B cell (primary cell): ENCODE measurements around the gene ECI1. TPM values are rescaled to one million over a fixed set of nuclear protein-coding genes. Genes with fewer than 3 reads are reported as not detected.
A peak's percentile ranks its signal among the peaks of the same experiment; 100 is the strongest.

ENCODE experiments used
- ATAC-seq: fragments of 200-7000 bp; cut with Tn5 transposase; one replicate; pipeline ENCODE4 v1.10.0; 2021; ENCODE audit warnings: low read depth, mild to moderate bottlenecking, moderate number of reproducible peaks, moderate library complexity
- CTCF ChIA-PET: fragments of 350-600 bp; sonication (Branson Sonifier 250); formaldehyde crosslinking; loops from one replicate; lab custom pipeline; 2021; ENCODE audit warnings: antibody characterized with exemption, inconsistent platforms; lab: Charles Lee
- POLR2A ChIA-PET: fragments of 350-600 bp; sonication (Branson Sonifier 250); formaldehyde crosslinking; loops from one replicate; lab custom pipeline; 2021; ENCODE audit warnings: antibody characterized with exemption; lab: Charles Lee
- DNase-seq: peaks from one replicate; pipeline ENCODE4 v3.0.0; 2013
- H2AFZ ChIP-seq: 2 replicates; pipeline ENCODE4 v1.6.1; 2012; ENCODE audit warnings: mild to moderate bottlenecking, low read depth, low read length; ENCODE audit not compliant: insufficient read depth, poor library complexity, severe bottlenecking
- H3K27ac ChIP-seq, 2 donors: 1 replicate in 1 of 2; 2 replicates in 1 of 2; pipeline ENCODE4 v1.5.1; 2012 to 2013; ENCODE audit warnings: low read length in 2 of 2, mild to moderate bottlenecking in 2 of 2, moderate library complexity in 1 of 2
- H3K27me3 ChIP-seq, 4 experiments: fragments of 200-600 bp in 1 of 4; sonication (generic) in 1 of 4; replicated peaks in 1 of 4; 1 replicate in 2 of 4; 2 replicates in 2 of 4; pipeline versions ENCODE4 v1.6.1 to v1.7.0; 2013 to 2016; ENCODE audit warnings: low read length in 3 of 4, mild to moderate bottlenecking in 2 of 4, mixed read lengths in 1 of 4, moderate library complexity in 1 of 4; ENCODE audit not compliant: insufficient read depth in 4 of 4, control insufficient read depth in 3 of 4; ENCODE audit errors: control extremely low read depth in 1 of 4
- H3K36me3 ChIP-seq, 2 experiments: replicated peaks in 1 of 2; 1 replicate in 1 of 2; 2 replicates in 1 of 2; pipeline versions ENCODE4 v1.6.1 to v1.7.1; 2013; ENCODE audit warnings: low read length in 1 of 2; ENCODE audit not compliant: insufficient read depth in 2 of 2, control insufficient read depth in 1 of 2; ENCODE audit errors: control extremely low read depth in 1 of 2, extremely low read depth in 1 of 2
- H3K4me1 ChIP-seq, 2 donors: fragments of 200-600 bp in 1 of 2; sonication (generic) in 1 of 2; 1 replicate in 1 of 2; 2 replicates in 1 of 2; pipeline versions ENCODE4 v1.5.1 to v1.6.1; 2013 to 2017; ENCODE audit warnings: low read length in 2 of 2; ENCODE audit not compliant: control insufficient read depth in 2 of 2, insufficient read depth in 2 of 2
- H3K4me2 ChIP-seq: replicated peaks from 2 replicates; pipeline ENCODE3; 2012; ENCODE audit warnings: mild to moderate bottlenecking, low read depth, low read length; ENCODE audit not compliant: poor library complexity, severe bottlenecking
- H3K4me3 ChIP-seq, 5 experiments: fragments of 200-600 bp in 1 of 5; sonication (generic) in 1 of 5; 1 replicate in 3 of 5; 2 replicates in 2 of 5; pipeline versions ENCODE4 v1.5.1 to v1.7.0; 2011 to 2016; ENCODE audit warnings: low read length in 4 of 5, mild to moderate bottlenecking in 4 of 5, low read depth in 2 of 5, control low read depth in 1 of 5, moderate library complexity in 1 of 5; ENCODE audit not compliant: insufficient read depth in 1 of 5; ENCODE audit errors: control extremely low read depth in 1 of 5, extremely low read depth in 1 of 5
- H3K79me2 ChIP-seq: fragments of 200-600 bp; sonication (generic); one replicate; pipeline ENCODE4 v1.6.0; 2016; ENCODE audit warnings: low read length; ENCODE audit not compliant: control insufficient read depth, insufficient read depth
- H3K9ac ChIP-seq: fragments of 200-600 bp; sonication (generic); 2 replicates; pipeline ENCODE4 v1.6.1; 2017; ENCODE audit warnings: mild to moderate bottlenecking, low read length, moderate library complexity
- H3K9me3 ChIP-seq, 3 donors: one replicate each; pipeline versions ENCODE4 v1.6.1 to v1.7.1; 2013; ENCODE audit warnings: low read length in 2 of 3; ENCODE audit not compliant: control insufficient read depth in 2 of 3, insufficient read depth in 1 of 3; ENCODE audit errors: control extremely low read depth in 1 of 3
- H4K20me1 ChIP-seq: 2 replicates; pipeline ENCODE4 v1.6.0; 2012; ENCODE audit warnings: mild to moderate bottlenecking, low read length; ENCODE audit not compliant: insufficient read depth, control insufficient read depth, poor library complexity, severe bottlenecking
- H3K27ac Mint-ChIP-seq: one replicate; pipeline ENCODE4 v1.8.0; 2021; ENCODE audit warnings: mixed read lengths
- H3K27me3 Mint-ChIP-seq: one replicate; pipeline ENCODE4 v1.8.0; 2021; ENCODE audit warnings: mixed read lengths
- H3K4me1 Mint-ChIP-seq: one replicate; pipeline ENCODE4 v1.8.0; 2021; ENCODE audit warnings: mixed read lengths
- H3K4me3 Mint-ChIP-seq: one replicate; pipeline ENCODE4 v1.8.0; 2021; ENCODE audit warnings: mixed read lengths
- H3K9me3 Mint-ChIP-seq: one replicate; pipeline ENCODE4 v1.8.0; 2022; ENCODE audit warnings: mixed read lengths; ENCODE audit not compliant: insufficient read depth
- EZH2 ChIP-seq: IDR thresholded peaks from 2 replicates; pipeline ENCODE4 v1.6.1; 2012; ENCODE audit warnings: borderline replicate concordance, low read depth, mild to moderate bottlenecking, moderate library complexity, low read length; ENCODE audit not compliant: insufficient read depth, poor library complexity, severe bottlenecking
- WGBS: methylation state at CpG from one replicate; pipeline ENCODE4 v1.1.5; 2013; ENCODE audit warnings: missing lambda C conversion rate; ENCODE audit not compliant: insufficient coverage; 5-methylcytosine and 5-hydroxymethylcytosine counted together
- intact Hi-C: fragments of 100-400 bp; cut with micrococcal nuclease; formaldehyde crosslinking; loops from one replicate; pipeline ENCODE4 v1.10.0; 2022
- polyA plus RNA-seq: library from polyadenylated mRNA; depleted of rRNA; stranded (reverse); fragments of >200 nt; gene quantifications from 2 replicates; pipeline ENCODE4 v1.2.3, GENCODE V29; 2012
- total RNA-seq, 2 donors: library from RNA; stranded (reverse); fragments of 120-200 nt in 1 of 2; gene quantifications; 1 replicate in 1 of 2; 2 replicates in 1 of 2; pipeline versions ENCODE4 v1.2.3 to v1.2.4, GENCODE V29; 2013 to 2022
- TF ChIP-seq, protein P1 (sequence below): fragments of 200-600 bp; IDR thresholded peaks from one replicate; pipeline ENCODE4 v1.8.0; 2022; ENCODE audit warnings: antibody characterized with exemption, mild to moderate bottlenecking

Gene ECI1
- total and polyA plus RNA-seq, 2 donors (not counting 1 experiment from before 2014, with no cell fraction given) = 34.3 to 38.4 TPM

DNA sequence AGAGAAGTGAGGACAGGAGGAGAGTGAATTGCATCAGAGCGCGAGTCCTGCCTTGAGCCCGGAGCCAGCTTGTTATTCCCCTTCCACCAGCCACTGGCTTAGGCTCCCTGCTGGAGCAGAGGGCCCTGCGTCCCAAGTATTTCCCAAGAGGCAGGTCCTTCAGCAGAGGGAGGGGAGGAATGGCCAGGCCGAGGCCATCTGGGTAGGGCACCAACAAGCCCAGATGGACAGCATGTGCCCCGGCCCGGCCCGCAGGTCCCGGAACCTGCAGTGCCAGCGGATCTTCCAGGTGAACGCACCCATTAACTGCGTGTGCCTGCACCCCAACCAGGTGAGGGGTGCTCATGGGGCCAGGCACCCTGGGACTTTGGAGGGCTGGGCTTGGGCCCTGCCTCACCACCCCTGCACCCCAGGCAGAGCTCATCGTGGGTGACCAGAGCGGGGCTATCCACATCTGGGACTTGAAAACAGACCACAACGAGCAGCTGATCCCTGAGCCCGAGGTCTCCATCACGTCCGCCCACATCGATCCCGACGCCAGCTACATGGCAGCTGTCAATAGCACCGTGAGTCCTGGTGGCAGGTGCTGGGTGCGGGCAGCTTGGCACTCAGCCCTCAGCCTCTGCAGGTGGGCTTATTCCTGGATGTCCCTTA is 44.5 kb downstream of the ECI1 start:
- H4K20me1 ChIP-seq = no peaks in the 10 kb centered on the region
- POLR2A ChIA-PET = interaction anchor here (0.9 to 2.2 kb wide), 2 partner anchors 8 to 52 kb away, joined by 4 to 16 read pairs; partner anchors contain the start of genes PGP and TRAF7
- no peak for TF ChIP-seq EZH2
- H3K4me3 ChIP-seq = no peak overlapping the region
- H3K9ac ChIP-seq = no peak overlapping the region
- no peak for ATAC-seq
- H2AFZ ChIP-seq = no peak overlapping the region
- peak overlapping the region; percentile 97 for H3K4me2 ChIP-seq
- no peak overlapping the region for H3K27ac ChIP-seq
- peaks cover 22% of the 10 kb centered on the region for H3K79me2 ChIP-seq
- H3K9me3 ChIP-seq = no peaks in the 10 kb centered on the region
- Mint-ChIP-seq H3K4me1 (peaks cover 21% of the 10 kb centered on the region), H3K27me3 (no peaks in the 10 kb centered on the region), H3K27ac (peak overlapping the region; percentile 94), H3K9me3 (no peaks in the 10 kb centered on the region), H3K4me3 (peak overlapping the region; percentile 87)
- WGBS = 96% methylated on average over 20 of the region's 23 CpGs
- intact Hi-C loops = no loop called here
- no peaks in the 10 kb centered on the region for H3K27me3 ChIP-seq
- CTCF ChIA-PET = interaction anchor here (1.3 kb wide), 2 partner anchors 9 to 12 kb away, joined by 3 to 4 read pairs; no protein-coding TSS in a partner anchor
- H3K4me1 ChIP-seq = peaks cover 12 to 22% of the 10 kb centered on the region in 2 donors
- H3K36me3 ChIP-seq = peaks cover 0 to 32% of the 10 kb centered on the region in 2 experiments
- no peak for DNase-seq

DNA sequence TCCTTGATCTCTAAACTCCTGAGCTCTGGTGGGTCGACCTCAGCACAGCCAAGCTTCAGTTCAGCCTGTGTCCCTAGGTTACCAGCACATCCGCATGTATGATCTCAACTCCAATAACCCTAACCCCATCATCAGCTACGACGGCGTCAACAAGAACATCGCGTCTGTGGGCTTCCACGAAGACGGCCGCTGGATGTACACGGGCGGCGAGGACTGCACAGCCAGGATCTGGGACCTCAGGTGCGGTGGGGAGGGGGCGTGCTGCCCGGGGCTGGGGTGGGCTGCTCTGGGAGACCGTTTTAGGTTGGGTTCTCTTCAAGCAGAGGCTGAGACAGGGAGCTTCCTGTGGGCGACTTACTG is 45.0 kb downstream of the ECI1 start:
- H3K27ac Mint-ChIP-seq = peak overlapping the region; percentile 94
- POLR2A ChIA-PET = interaction anchor here (0.9 to 2.2 kb wide), 2 partner anchors 8 to 51 kb away, joined by 4 to 16 read pairs; partner anchors contain the start of genes PGP and TRAF7

More for the DNA sequence above, 45.0 kb downstream of the ECI1 start:
- Histone ChIP-seq H3K4me2 (peak overlapping the region; percentile 97), H3K79me2 (peaks cover 22% of the 10 kb centered on the region), H3K9ac (peak overlapping the region; percentile 88), H4K20me1 (no peaks in the 10 kb centered on the region), H3K27ac (peak overlapping the region in 1 of 2 donors; percentile 89), H3K36me3 (peaks cover 0 to 32% of the 10 kb centered on the region in 2 experiments), H3K4me3 (peak overlapping the region in 3 of 5 experiments; percentile 73 to 94 (median 80)), H3K27me3 (no peaks in the 10 kb centered on the region), H3K9me3 (no peaks in the 10 kb centered on the region), H3K4me1 (peaks cover 12 to 22% of the 10 kb centered on the region in 2 donors), H2AFZ (peak overlapping the region; percentile 95)
- intact Hi-C loops = no loop called here
- no peak for ATAC-seq
- CTCF ChIA-PET = interaction anchor here (1.1 to 3.4 kb wide), 4 partner anchors 9 to 46 kb away, joined by 3 to 20 read pairs (median 4); no protein-coding TSS in a partner anchor
- 88% methylated on average over 17 of the region's 18 CpGs for WGBS
- TF ChIP-seq, protein P1, sequence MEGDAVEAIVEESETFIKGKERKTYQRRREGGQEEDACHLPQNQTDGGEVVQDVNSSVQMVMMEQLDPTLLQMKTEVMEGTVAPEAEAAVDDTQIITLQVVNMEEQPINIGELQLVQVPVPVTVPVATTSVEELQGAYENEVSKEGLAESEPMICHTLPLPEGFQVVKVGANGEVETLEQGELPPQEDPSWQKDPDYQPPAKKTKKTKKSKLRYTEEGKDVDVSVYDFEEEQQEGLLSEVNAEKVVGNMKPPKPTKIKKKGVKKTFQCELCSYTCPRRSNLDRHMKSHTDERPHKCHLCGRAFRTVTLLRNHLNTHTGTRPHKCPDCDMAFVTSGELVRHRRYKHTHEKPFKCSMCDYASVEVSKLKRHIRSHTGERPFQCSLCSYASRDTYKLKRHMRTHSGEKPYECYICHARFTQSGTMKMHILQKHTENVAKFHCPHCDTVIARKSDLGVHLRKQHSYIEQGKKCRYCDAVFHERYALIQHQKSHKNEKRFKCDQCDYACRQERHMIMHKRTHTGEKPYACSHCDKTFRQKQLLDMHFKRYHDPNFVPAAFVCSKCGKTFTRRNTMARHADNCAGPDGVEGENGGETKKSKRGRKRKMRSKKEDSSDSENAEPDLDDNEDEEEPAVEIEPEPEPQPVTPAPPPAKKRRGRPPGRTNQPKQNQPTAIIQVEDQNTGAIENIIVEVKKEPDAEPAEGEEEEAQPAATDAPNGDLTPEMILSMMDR = no peak
- TF ChIP-seq EZH2 = no peak
- Mint-ChIP-seq H3K4me1 (peaks cover 21% of the 10 kb centered on the region), H3K4me3 (peak overlapping the region; percentile 87), H3K27me3 (no peaks in the 10 kb centered on the region), H3K9me3 (no peaks in the 10 kb centered on the region)
- no peak for DNase-seq
